Airway epithelial cell (primary cell): Measurements from ENCODE around the gene UBE2L5. TPM values are rescaled to one million over a fixed set of nuclear protein-coding genes. Genes with fewer than 3 reads are reported as not detected.

Source experiments
- total RNA-seq: library from RNA; depleted of rRNA; stranded (reverse); fragments of >200 nt; gene quantifications from 2 replicates; pipeline ENCODE4 v1.2.3, GENCODE V29; 2015

UBE2L5 gene
- total RNA-seq = not detected in 2 replicates

GRCh38 chr13:30422054-30422839 is at the start of gene UBE2L5:
TSS of gene UBE2L5 (plus strand) at chr13:30422493. CDS start at chr13:30427991, 5,498 bp downstream.

GRCh38 chr13:30465593-30466357 is 43.5 kb downstream of the UBE2L5 start, which contains the start of gene HMGB1:
TSS of gene HMGB1 (minus strand) at chr13:30465936. CDS start at chr13:30463680, 2,256 bp downstream.

Other genes with a start within 250 kb of the UBE2L5 start
- 5.5 TPM in 2 replicates for gene KATNAL1, start 114.9 kb upstream of the UBE2L5 start, total RNA-seq
- gene HMGB1, start 43.4 kb downstream of the UBE2L5 start, total RNA-seq = 426 and 465 TPM in 2 replicates
- gene USPL1, start 195.4 kb downstream of the UBE2L5 start, total RNA-seq = 9.4 and 14.2 TPM in 2 replicates